Umbilical cord (tissue), 2 donors: ENCODE measurements around the gene SLC22A7. TPM values are rescaled to one million over a fixed set of nuclear protein-coding genes. Genes with fewer than 3 reads are reported as not detected.
A peak's percentile ranks its signal among the peaks of the same experiment; 100 is the strongest.

Experiments used
- DNase-seq: peaks from one replicate; pipeline ENCODE4 v3.0.0-alpha.2; 2015; ENCODE audit warnings: low spot score
- total RNA-seq: library from RNA; depleted of rRNA; stranded (reverse); fragments of >200 nt; gene quantifications from one replicate; pipeline ENCODE4 v1.2.3, GENCODE V29; 2014; ENCODE audit warnings: low replicate concordance; ENCODE audit not compliant: insufficient read depth

The SLC22A7 gene
- total RNA-seq, 1 donor from 2014 or later, result not detected

- no peak for DNase-seq
Observed at GRCh38 chr6:43282636-43283513, 15.2 kb upstream of the SLC22A7 start.

GRCh38 chr6:43283514-43283901 lies 14.6 kb upstream of the SLC22A7 start:
- DNase-seq, result no peak

GRCh38 chr6:43283905-43284304 lies 14.2 kb upstream of the SLC22A7 start:
- DNase-seq, result no peak

GRCh38 chr6:43284991-43285781 lies 12.9 kb upstream of the SLC22A7 start:
- peak; percentile 39 for DNase-seq

- no peak for DNase-seq
Observed at GRCh38 chr6:43285832-43286231, 12.2 kb upstream of the SLC22A7 start.

GRCh38 chr6:43286456-43286979 lies 11.5 kb upstream of the SLC22A7 start:
- no peak for DNase-seq

GRCh38 chr6:43286980-43287716 lies 10.9 kb upstream of the SLC22A7 start:
- no peak for DNase-seq

- no peak for DNase-seq
Observed at GRCh38 chr6:43287717-43288679, 10.1 kb upstream of the SLC22A7 start.

GRCh38 chr6:43290339-43290904 lies 7.6 kb upstream of the SLC22A7 start:
- DNase-seq, result no peak

GRCh38 chr6:43290905-43291355 lies 7.1 kb upstream of the SLC22A7 start:
- DNase-seq, result no peak

- DNase-seq, result no peak
Observed at GRCh38 chr6:43291708-43292107, 6.4 kb upstream of the SLC22A7 start.

- DNase-seq, result no peak
Observed at GRCh38 chr6:43292341-43292740, 5.7 kb upstream of the SLC22A7 start.

GRCh38 chr6:43292763-43293318 lies 5.2 kb upstream of the SLC22A7 start:
- no peak for DNase-seq

GRCh38 chr6:43293698-43294097 lies 4.4 kb upstream of the SLC22A7 start:
- DNase-seq, result no peak

- no peak for DNase-seq
Observed at GRCh38 chr6:43294536-43294935, 3.5 kb upstream of the SLC22A7 start.

- DNase-seq, result no peak
Observed at GRCh38 chr6:43295456-43295855, 2.6 kb upstream of the SLC22A7 start.

- DNase-seq, result no peak
Observed at GRCh38 chr6:43296780-43297497, 1.1 kb upstream of the SLC22A7 start.

GRCh38 chr6:43298565-43299337 lies 691 bp downstream of the SLC22A7 start:
- DNase-seq, result no peak
